NCI-H82 treated with DMSO at 0.1 percent for 48 hours (cell line): Measurements from ENCODE around the gene ZXDC.

Experiments used
- DNase-seq: peaks from one replicate; lab custom pipeline; 2025; ENCODE audit not compliant: unreplicated experiment; lab: John Stamatoyannopoulos, UW

The ZXDC gene

GRCh38 chr3:126438186-126438585, 37.5 kb downstream of the ZXDC start:
- DNase-seq, result no peak

- no peak for DNase-seq
Measured at GRCh38 chr3:126436826-126437717, 38.6 kb downstream of the ZXDC start.

- DNase-seq, result no peak
Measured at GRCh38 chr3:126435456-126436315, 40.0 kb downstream of the ZXDC start.

- no peak for DNase-seq
Measured at GRCh38 chr3:126434931-126435411, 40.7 kb downstream of the ZXDC start.

GRCh38 chr3:126434264-126434590, 41.5 kb downstream of the ZXDC start:
- no peak for DNase-seq

- no peak for DNase-seq
Measured at GRCh38 chr3:126433496-126434263, 42.0 kb downstream of the ZXDC start.

- no peak for DNase-seq
Measured at GRCh38 chr3:126433105-126433430, 42.6 kb downstream of the ZXDC start.

- DNase-seq, result no peak
Measured at GRCh38 chr3:126432361-126433104, 43.2 kb downstream of the ZXDC start.

GRCh38 chr3:126431103-126431534, 44.6 kb downstream of the ZXDC start:
- DNase-seq, result no peak

- DNase-seq, result no peak
Measured at GRCh38 chr3:126424751-126425150, 50.9 kb downstream of the ZXDC start.

GRCh38 chr3:126424039-126424717, 51.5 kb downstream of the ZXDC start:
- no peak for DNase-seq

- no peak for DNase-seq
Measured at GRCh38 chr3:126423191-126424038, 52.3 kb downstream of the ZXDC start.

GRCh38 chr3:126422571-126423091, 53.1 kb downstream of the ZXDC start:
- no peak for DNase-seq

GRCh38 chr3:126422121-126422520, 53.6 kb downstream of the ZXDC start:
- DNase-seq, result no peak

- no peak for DNase-seq
Measured at GRCh38 chr3:126421573-126422119, 54.0 kb downstream of the ZXDC start.

- no peak for DNase-seq
Measured at GRCh38 chr3:126419886-126420786, 55.6 kb downstream of the ZXDC start.

GRCh38 chr3:126419151-126419703, 56.5 kb downstream of the ZXDC start:
- no peak for DNase-seq
